Sigmoid colon (tissue), 4 donors: ENCODE measurements around the gene LYPLAL1.

ENCODE experiments used
- POLR2A ChIP-seq, 2 donors: fragments of 450-650 bp; IDR thresholded peaks; one replicate each; pipeline ENCODE4 v1.6.1; 2016; ENCODE audit warnings: antibody characterized with exemption in 2 of 2, mild to moderate bottlenecking in 2 of 2, moderate library complexity in 2 of 2
- POLR2AphosphoS5 ChIP-seq, 4 donors: sonication (generic); formaldehyde crosslinking; IDR thresholded peaks; one replicate each; pipeline ENCODE4 v1.6.1; 2017; ENCODE audit warnings: antibody characterized with exemption in 4 of 4
- TF ChIP-seq, protein P1 (sequence below), 4 experiments: fragments of 450-650 bp in 3 of 4; fragments of 200-600 bp in 1 of 4; IDR thresholded peaks; one replicate each; pipeline ENCODE4 v1.5.1; 2016 to 2019; ENCODE audit warnings: antibody characterized with exemption in 4 of 4, mild to moderate bottlenecking in 3 of 4, moderate library complexity in 2 of 4

DNA sequence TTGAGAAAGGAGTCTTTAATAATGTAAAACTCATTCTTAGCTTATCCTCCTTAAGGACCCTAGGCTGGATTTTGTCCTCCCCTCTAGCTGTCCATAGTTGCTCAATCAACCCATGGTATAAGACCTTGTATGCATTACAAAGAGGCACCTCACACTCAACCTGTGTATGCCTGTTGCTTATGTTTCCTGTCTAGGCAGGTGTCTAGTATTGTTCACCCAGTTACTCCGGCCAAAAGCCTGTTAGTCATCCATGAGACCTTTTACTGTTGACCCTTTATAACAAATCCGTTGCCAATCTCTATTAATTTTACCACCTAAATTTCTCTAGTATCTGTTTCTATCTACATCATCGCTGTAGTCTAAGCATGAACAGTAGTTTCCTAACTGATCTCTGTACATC, 3.7 kb downstream of the LYPLAL1 start:
- TF ChIP-seq POLR2AphosphoS5 (IDR thresholded peaks at IDR 0.05) (no peak), POLR2A (IDR thresholded peaks at IDR 0.05) (no peak)
- TF ChIP-seq, protein P1, sequence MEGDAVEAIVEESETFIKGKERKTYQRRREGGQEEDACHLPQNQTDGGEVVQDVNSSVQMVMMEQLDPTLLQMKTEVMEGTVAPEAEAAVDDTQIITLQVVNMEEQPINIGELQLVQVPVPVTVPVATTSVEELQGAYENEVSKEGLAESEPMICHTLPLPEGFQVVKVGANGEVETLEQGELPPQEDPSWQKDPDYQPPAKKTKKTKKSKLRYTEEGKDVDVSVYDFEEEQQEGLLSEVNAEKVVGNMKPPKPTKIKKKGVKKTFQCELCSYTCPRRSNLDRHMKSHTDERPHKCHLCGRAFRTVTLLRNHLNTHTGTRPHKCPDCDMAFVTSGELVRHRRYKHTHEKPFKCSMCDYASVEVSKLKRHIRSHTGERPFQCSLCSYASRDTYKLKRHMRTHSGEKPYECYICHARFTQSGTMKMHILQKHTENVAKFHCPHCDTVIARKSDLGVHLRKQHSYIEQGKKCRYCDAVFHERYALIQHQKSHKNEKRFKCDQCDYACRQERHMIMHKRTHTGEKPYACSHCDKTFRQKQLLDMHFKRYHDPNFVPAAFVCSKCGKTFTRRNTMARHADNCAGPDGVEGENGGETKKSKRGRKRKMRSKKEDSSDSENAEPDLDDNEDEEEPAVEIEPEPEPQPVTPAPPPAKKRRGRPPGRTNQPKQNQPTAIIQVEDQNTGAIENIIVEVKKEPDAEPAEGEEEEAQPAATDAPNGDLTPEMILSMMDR (IDR thresholded peaks at IDR 0.05), result no peak
